Activated T-cell treated with anti-CD3 and anti-CD28 coated beads, Interleukin-2, amount 50 U/mL, for 4 hours (primary cell): Measurements from ENCODE around the gene GLE1. TPM values are rescaled to one million over a fixed set of nuclear protein-coding genes. Genes with fewer than 3 reads are reported as not detected.
"Not testable (repeated sequence)": the region's sequence is repeated elsewhere in the genome, so short reads cannot be mapped to it uniquely, and the experiment has no call there.

Experiments
- ATAC-seq, 2 donors: fragments of 200-7000 bp; cut with Tn5 transposase; one replicate each; pipeline ENCODE4 v1.10.0; 2021
- DNase-seq: peaks from one replicate; pipeline ENCODE4 v3.0.0-alpha.2; 2020
- H3K27me3 Mint-ChIP-seq: one replicate; pipeline ENCODE4 v1.8.0; 2021; ENCODE audit warnings: low read depth, mixed read lengths
- H3K36me3 Mint-ChIP-seq: one replicate; pipeline ENCODE4 v1.8.0; 2022; ENCODE audit warnings: mixed read lengths; ENCODE audit not compliant: insufficient read depth
- H3K4me1 Mint-ChIP-seq: one replicate; pipeline ENCODE4 v1.8.0; 2021; ENCODE audit warnings: low read depth, mixed read lengths
- H3K4me3 Mint-ChIP-seq: one replicate; pipeline ENCODE4 v1.8.0; 2021; ENCODE audit warnings: mild to moderate bottlenecking, moderate library complexity, mixed read lengths
- H3K9me3 Mint-ChIP-seq: one replicate; pipeline ENCODE4 v1.8.0; 2021; ENCODE audit warnings: mixed read lengths
- total RNA-seq, 3 donors: library from RNA; stranded (reverse); gene quantifications; one replicate each; pipeline ENCODE4 v1.2.1, GENCODE V29; 2021

The GLE1 gene
- total RNA-seq, 3 donors from 2014 or later = 39.3 to 42.2 (median 41.9) TPM

- Mint-ChIP-seq H3K9me3 (no peaks in the 10 kb centered on the region), H3K4me3 (no peak overlapping the region), H3K36me3 (peaks cover 33% of the 10 kb centered on the region), H3K4me1 (no peaks in the 10 kb centered on the region), H3K27me3 (no peaks in the 10 kb centered on the region)
- DNase-seq = no peak
- ATAC-seq = no peak
Measured at GRCh38 chr9:128485414-128485855, 19.1 kb upstream of the GLE1 start.

DNA sequence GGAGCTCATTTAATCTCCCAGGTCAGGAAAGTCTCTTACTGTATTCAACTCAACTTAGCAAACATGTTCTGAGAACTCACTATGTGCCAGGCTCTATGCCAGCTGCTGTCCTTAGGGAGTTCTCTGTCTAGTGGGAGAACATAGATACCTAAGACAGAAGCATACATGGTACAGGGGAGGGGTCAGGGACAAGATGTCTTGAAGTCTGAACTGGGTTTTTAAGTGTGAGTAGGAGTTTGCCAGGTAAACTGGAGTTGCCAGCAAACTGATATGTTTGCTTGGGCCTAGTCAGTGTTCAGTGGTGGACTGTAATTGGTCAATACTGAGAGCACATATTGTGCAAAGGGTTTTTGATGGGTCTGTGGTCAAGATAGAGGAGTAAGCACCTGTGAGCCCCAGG is 18.3 kb upstream of the GLE1 start:
- no peaks in the 10 kb centered on the region for H3K4me1 Mint-ChIP-seq
- H3K27me3 Mint-ChIP-seq = no peaks in the 10 kb centered on the region
- H3K4me3 Mint-ChIP-seq = no peak overlapping the region
- ATAC-seq (no peak), DNase-seq (no peak)
- H3K9me3 Mint-ChIP-seq = no peaks in the 10 kb centered on the region
- peaks cover 35% of the 10 kb centered on the region for H3K36me3 Mint-ChIP-seq

DNA sequence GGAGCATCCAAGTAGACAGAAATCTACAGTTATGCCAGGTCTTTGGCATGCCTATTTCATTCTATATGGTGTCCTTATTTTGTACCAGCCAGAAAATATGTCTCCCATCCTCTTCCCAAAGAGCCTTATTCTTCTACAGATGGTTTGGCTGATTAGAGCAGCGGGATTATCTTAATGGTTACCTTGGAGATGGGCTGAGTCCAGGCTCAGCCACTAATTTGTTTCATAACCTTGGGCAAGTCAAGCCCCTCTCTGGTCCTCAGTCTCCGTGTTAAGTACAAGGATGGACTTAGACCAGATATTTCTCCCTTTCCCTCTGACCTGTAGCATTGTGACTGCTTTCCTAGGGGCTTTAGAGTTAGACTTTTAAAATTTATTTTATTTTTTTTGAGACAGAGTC is 11.1 kb upstream of the GLE1 start:
- Mint-ChIP-seq H3K4me3 (no peak overlapping the region), H3K9me3 (no peaks in the 10 kb centered on the region), H3K4me1 (no peaks in the 10 kb centered on the region), H3K27me3 (no peaks in the 10 kb centered on the region), H3K36me3 (peaks cover 31% of the 10 kb centered on the region)
- ATAC-seq (no peak), DNase-seq (no peak)

DNA sequence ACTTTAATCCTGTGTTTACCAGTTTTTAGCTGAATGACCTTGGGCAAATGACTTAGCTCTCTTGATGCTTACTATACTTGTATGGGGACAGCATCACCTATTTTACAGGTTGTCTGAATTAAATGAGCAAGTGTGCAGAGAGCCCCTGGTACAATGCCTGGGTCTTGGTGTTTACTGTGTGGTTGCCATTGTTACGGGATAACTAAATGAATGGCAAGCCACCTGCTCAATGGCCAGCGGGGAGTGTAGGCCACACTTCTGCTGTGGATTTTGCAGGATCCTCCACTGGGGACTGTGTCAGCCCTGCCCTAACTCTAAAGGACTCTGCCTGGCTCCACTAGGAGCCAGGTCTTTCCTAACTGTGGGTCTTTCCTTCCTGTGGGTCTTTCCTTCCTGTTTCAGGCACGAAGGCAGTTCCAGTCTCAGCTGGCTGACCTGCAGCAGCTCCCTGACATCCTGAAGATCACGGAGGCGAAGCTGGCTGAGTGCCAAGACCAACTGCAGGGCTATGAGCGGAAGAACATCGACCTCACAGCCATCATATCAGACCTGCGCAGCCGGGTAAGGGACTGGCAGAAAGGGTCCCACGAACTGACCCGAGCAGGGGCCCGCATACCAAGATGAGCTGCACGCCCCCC is 10.3 kb upstream of the GLE1 start:
- no peak overlapping the region for H3K4me3 Mint-ChIP-seq
- no peak for ATAC-seq
- no peak for DNase-seq
- H3K27me3 Mint-ChIP-seq = no peaks in the 10 kb centered on the region
- H3K4me1 Mint-ChIP-seq = no peaks in the 10 kb centered on the region
- H3K9me3 Mint-ChIP-seq = no peaks in the 10 kb centered on the region
- H3K36me3 Mint-ChIP-seq = peaks cover 35% of the 10 kb centered on the region

- DNase-seq = no peak
- Mint-ChIP-seq H3K4me1 (no peaks in the 10 kb centered on the region), H3K9me3 (no peaks in the 10 kb centered on the region), H3K27me3 (no peaks in the 10 kb centered on the region), H3K36me3 (peaks cover 32% of the 10 kb centered on the region), H3K4me3 (no peak overlapping the region)
- no peak for ATAC-seq
Measured at GRCh38 chr9:128494746-128495129, 9.8 kb upstream of the GLE1 start.

DNA sequence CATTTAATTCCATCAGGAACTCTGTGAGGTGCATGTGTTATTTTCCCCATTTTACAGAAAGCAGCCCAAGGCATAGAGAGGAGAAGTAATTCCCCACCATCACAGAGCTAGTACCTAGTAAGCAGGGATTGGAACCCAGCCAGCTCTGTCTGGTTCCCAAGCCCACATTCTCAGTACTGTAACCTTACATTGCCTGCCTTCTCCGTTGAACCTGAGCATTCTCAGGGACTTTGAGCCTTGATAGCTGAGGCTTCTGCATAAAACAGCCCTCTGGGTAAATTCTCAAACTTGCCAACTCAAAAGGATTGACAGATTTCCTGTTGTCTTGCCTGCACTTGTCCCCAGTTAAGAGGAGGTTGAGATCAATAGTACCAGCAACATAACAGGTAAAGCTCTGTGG is 9.2 kb upstream of the GLE1 start:
- DNase-seq = no peak
- H3K4me1 Mint-ChIP-seq = no peaks in the 10 kb centered on the region
- no peaks in the 10 kb centered on the region for H3K27me3 Mint-ChIP-seq
- H3K4me3 Mint-ChIP-seq = no peak overlapping the region
- peaks cover 34% of the 10 kb centered on the region for H3K36me3 Mint-ChIP-seq
- H3K9me3 Mint-ChIP-seq = no peaks in the 10 kb centered on the region
- no peak for ATAC-seq

GRCh38 chr9:128495804-128496417 is 8.6 kb upstream of the GLE1 start:
- Mint-ChIP-seq H3K27me3 (no peaks in the 10 kb centered on the region), H3K4me3 (no peak overlapping the region), H3K4me1 (no peaks in the 10 kb centered on the region), H3K9me3 (no peaks in the 10 kb centered on the region), H3K36me3 (peaks cover 37% of the 10 kb centered on the region)
- no peak for ATAC-seq
- no peak for DNase-seq

DNA sequence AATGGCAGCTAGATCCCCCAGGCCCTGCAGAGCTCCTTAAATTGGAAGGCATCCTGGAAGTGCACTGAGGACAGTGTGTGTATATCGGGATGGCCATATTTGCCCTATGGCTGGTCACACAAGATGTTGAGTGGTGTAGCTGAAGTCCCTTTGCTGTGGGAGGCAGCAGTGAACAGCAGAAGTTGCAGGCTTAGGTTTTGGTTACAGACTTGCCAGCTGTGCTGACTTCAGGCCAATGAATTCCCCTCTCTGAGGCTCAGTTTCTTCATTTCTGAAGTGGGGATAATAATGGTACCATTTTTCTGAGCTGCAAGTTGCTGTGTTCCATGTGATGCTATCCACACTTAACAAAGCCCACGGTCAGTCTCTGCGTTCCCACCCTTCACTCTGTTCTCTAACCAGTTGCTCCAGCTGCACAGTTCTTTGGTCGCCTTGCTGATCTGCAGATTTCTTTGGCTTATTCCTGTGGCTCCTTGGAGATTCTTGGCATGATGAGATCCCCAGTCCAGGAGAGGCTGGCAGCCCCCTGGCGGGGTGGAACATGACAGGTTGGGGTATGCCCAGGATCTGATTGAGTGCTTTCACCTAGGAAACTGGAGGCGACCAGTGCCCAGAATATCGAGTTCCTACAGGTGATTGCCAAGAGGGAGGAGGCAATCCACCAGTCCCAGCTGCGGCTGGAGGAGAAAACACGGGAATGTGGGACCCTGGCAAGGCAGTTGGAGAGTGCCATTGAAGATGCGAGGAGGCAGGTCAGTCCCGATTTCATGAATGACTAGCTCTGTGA is 6.5 kb upstream of the GLE1 start:
- Mint-ChIP-seq H3K4me1 (no peaks in the 10 kb centered on the region), H3K4me3 (no peak overlapping the region), H3K36me3 (peaks cover 29% of the 10 kb centered on the region), H3K27me3 (no peaks in the 10 kb centered on the region), H3K9me3 (no peaks in the 10 kb centered on the region)
- DNase-seq (no peak), ATAC-seq (no peak)

DNA sequence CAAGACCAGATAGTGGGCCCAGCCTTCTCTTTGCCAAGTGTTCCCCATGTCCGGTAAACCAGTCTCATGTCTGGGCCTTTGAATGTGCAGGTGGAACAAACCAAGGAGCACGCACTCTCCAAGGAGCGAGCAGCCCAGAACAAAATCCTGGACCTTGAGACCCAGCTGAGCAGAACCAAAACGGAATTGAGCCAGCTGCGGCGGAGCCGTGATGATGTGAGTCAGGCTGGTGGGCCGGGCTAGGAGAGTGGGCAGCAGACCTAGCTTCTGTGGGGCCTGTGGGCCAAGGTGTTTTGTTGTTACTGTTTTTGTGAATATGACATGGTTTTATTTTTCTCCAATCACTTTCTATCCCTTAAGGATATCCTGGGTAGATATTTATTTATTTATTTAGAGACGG is 5.6 kb upstream of the GLE1 start:
- H3K36me3 Mint-ChIP-seq = peaks cover 29% of the 10 kb centered on the region
- H3K27me3 Mint-ChIP-seq = no peaks in the 10 kb centered on the region
- no peak overlapping the region for H3K4me3 Mint-ChIP-seq
- no peak for DNase-seq
- no peaks in the 10 kb centered on the region for H3K9me3 Mint-ChIP-seq
- ATAC-seq = no peak
- peaks cover 2% of the 10 kb centered on the region for H3K4me1 Mint-ChIP-seq

- no peak for DNase-seq
- no peaks in the 10 kb centered on the region for H3K27me3 Mint-ChIP-seq
- peaks cover 23% of the 10 kb centered on the region for H3K36me3 Mint-ChIP-seq
- H3K4me1 Mint-ChIP-seq = peaks cover 3% of the 10 kb centered on the region
- no peak overlapping the region for H3K4me3 Mint-ChIP-seq
- H3K9me3 Mint-ChIP-seq = no peaks in the 10 kb centered on the region
- no peak for ATAC-seq
Measured at GRCh38 chr9:128499920-128500319, 4.6 kb upstream of the GLE1 start.

DNA sequence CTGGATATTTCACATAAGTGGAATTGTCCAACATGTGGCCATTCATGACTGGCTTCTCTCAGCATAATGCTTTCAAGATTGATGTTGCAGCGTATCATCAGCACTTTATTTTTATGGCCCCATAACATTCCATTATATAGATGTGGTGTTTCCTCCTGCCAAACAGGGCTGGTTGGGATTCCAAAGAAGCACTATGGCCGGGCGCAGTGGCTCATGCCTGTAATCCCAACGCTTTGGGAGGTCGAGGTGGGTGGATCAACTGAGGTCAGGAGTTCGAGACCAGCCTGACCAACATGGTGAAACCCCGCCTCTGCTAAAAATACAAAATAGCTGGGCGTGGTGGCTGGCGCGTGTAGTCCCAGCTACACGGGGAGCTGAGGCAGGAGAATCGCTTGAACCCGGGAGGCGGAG is 1.1 kb upstream of the GLE1 start:
- ATAC-seq = not testable (repeated sequence)
- peak overlapping the region; percentile 64 for H3K4me3 Mint-ChIP-seq

GRCh38 chr9:128503870-128504269 is 649 bp upstream of the GLE1 start:
- Mint-ChIP-seq H3K27me3 (no peaks in the 10 kb centered on the region), H3K4me3 (peak overlapping the region; percentile 64), H3K4me1 (peaks cover 22% of the 10 kb centered on the region), H3K36me3 (peaks cover 16% of the 10 kb centered on the region), H3K9me3 (no peaks in the 10 kb centered on the region)
- no peak for DNase-seq
- no peak for ATAC-seq

More for the DNA sequence above, 1.1 kb upstream of the GLE1 start:
- H3K9me3 Mint-ChIP-seq, DNase-seq, H3K27me3 Mint-ChIP-seq: not testable (repeated sequence)
- Mint-ChIP-seq H3K4me1 (peaks cover 18% of the 10 kb centered on the region), H3K36me3 (peaks cover 16% of the 10 kb centered on the region)

DNA sequence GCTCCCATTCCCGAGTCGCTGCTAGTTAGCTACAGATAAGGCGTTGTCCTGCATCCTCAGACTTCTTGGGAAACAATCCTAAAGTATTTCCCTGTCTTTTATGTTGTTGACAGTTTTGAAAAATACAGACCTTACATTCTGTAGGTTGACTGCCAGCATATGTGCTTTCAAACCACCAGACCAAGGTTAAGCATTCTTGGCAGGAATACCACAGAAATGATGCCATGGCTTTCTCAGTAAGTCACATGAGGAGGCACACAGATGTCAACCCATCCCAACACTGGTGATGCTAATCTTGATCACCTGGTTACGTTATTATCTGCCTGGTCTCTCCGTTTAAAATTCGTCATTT is 871 bp downstream of the GLE1 start:
- H3K36me3 Mint-ChIP-seq = peaks cover 14% of the 10 kb centered on the region
- ATAC-seq = no peak

GRCh38 chr9:128505906-128506305 is 1.4 kb downstream of the GLE1 start:
- peaks cover 26% of the 10 kb centered on the region for H3K4me1 Mint-ChIP-seq
- H3K9me3 Mint-ChIP-seq, H3K27me3 Mint-ChIP-seq, DNase-seq, ATAC-seq, H3K36me3 Mint-ChIP-seq: not testable (repeated sequence)
- peak overlapping the region; percentile 99 for H3K4me3 Mint-ChIP-seq

More for the DNA sequence above, 871 bp downstream of the GLE1 start:
- H3K4me1 Mint-ChIP-seq = peaks cover 26% of the 10 kb centered on the region
- peak overlapping the region; percentile 99 for H3K4me3 Mint-ChIP-seq
- H3K9me3 Mint-ChIP-seq = no peaks in the 10 kb centered on the region
- DNase-seq = no peak
- H3K27me3 Mint-ChIP-seq = no peaks in the 10 kb centered on the region

DNA sequence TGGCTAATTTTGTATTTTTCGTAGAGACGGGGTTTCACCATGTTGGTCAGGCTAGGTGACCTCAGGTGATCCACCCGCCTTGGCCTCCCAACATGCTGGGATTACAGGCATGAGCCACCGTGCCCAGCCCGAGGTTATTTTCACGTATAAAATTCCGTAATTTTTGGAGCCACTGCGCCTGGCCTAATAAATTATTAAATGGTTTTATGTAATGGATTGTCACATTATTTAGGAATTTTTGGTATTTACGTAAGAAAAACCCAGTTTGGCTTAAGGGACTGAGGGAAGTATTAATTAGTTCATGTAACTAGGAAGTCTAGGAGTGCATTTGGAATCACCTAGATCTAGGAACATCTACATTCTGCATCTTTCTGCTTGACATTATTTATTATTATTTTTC is 8.3 kb downstream of the GLE1 start:
- DNase-seq = no peak
- H3K4me1 Mint-ChIP-seq = peaks cover 13% of the 10 kb centered on the region
- no peak overlapping the region for H3K4me3 Mint-ChIP-seq
- no peak for ATAC-seq
- no peaks in the 10 kb centered on the region for H3K9me3 Mint-ChIP-seq
- peaks cover 22% of the 10 kb centered on the region for H3K36me3 Mint-ChIP-seq
- H3K27me3 Mint-ChIP-seq = no peaks in the 10 kb centered on the region
